H9 (cell line): ENCODE results near the gene LSMEM2. TPM values are rescaled to one million over a fixed set of nuclear protein-coding genes. Genes with fewer than 3 reads are reported as not detected.

ENCODE experiments used
- DNase-seq: peaks from one replicate; pipeline ENCODE4 v3.0.0-alpha.2; 2017
- H2AFZ ChIP-seq: one replicate; pipeline ENCODE4 v1.6.1; 2013; ENCODE audit warnings: mild to moderate bottlenecking, low read length, control low read depth, moderate library complexity
- H2AK5ac ChIP-seq: 2 replicates; pipeline ENCODE4 v1.6.1; 2013; ENCODE audit warnings: low read length, control low read depth, mixed read lengths; ENCODE audit not compliant: insufficient read length
- H2BK120ac ChIP-seq: one replicate; pipeline ENCODE4 v1.6.1; 2013; ENCODE audit warnings: low read depth, mild to moderate bottlenecking, low read length, control low read depth, inconsistent platforms; ENCODE audit not compliant: poor library complexity, severe bottlenecking
- H2BK12ac ChIP-seq: 2 replicates; pipeline ENCODE4 v1.6.1; 2013; ENCODE audit warnings: low read length, control low read depth, mixed read lengths, low read depth; ENCODE audit not compliant: insufficient read length
- H2BK15ac ChIP-seq: 2 replicates; pipeline ENCODE4 v1.6.1; 2013; ENCODE audit warnings: low read depth, low read length, control low read depth
- H2BK20ac ChIP-seq: one replicate; pipeline ENCODE4 v1.6.1; 2013; ENCODE audit warnings: low read depth, mild to moderate bottlenecking, low read length, control low read depth, inconsistent platforms; ENCODE audit not compliant: poor library complexity, severe bottlenecking
- H2BK5ac ChIP-seq: 2 replicates; pipeline ENCODE4 v1.6.1; 2013; ENCODE audit warnings: low read length, control low read depth, mixed read lengths; ENCODE audit not compliant: insufficient read length
- H3K14ac ChIP-seq: 2 replicates; pipeline ENCODE4 v1.6.1; 2013; ENCODE audit warnings: low read length, control low read depth; ENCODE audit not compliant: insufficient read depth
- H3K18ac ChIP-seq: 2 replicates; pipeline ENCODE4 v1.6.1; 2013; ENCODE audit warnings: low read depth, mild to moderate bottlenecking, mixed read lengths, low read length, control low read depth; ENCODE audit not compliant: insufficient read length
- H3K23ac ChIP-seq: 2 replicates; pipeline ENCODE4 v1.6.1; 2013; ENCODE audit warnings: low read length, control low read depth, mixed read lengths, low read depth; ENCODE audit not compliant: insufficient read length
- H3K23me2 ChIP-seq: 2 replicates; pipeline ENCODE4 v1.6.1; 2013; ENCODE audit warnings: low read depth, mild to moderate bottlenecking, mixed read lengths, low read length, control low read depth; ENCODE audit not compliant: insufficient read length, poor library complexity, severe bottlenecking
- H3K27ac ChIP-seq: 2 replicates; pipeline ENCODE4 v1.5.1; 2013; ENCODE audit warnings: low read length, control low read depth, mixed read lengths, low read depth; ENCODE audit not compliant: insufficient read length
- H3K27me3 ChIP-seq: 2 replicates; pipeline ENCODE4 v1.6.1; 2013; ENCODE audit warnings: low read length, control low read depth, inconsistent platforms; ENCODE audit not compliant: insufficient read depth
- H3K4ac ChIP-seq: 2 replicates; pipeline ENCODE4 v1.6.1; 2013; ENCODE audit warnings: low read depth, mild to moderate bottlenecking, control low read depth, inconsistent platforms, low read length, moderate library complexity
- H3K4me1 ChIP-seq: 2 replicates; pipeline ENCODE4 v1.6.1; 2013; ENCODE audit warnings: low read length, control low read depth, inconsistent platforms; ENCODE audit not compliant: insufficient read depth
- H3K4me2 ChIP-seq: 2 replicates; pipeline ENCODE4 v1.6.1; 2013; ENCODE audit warnings: low read length, control low read depth, mixed read lengths; ENCODE audit not compliant: insufficient read length, insufficient read depth
- H3K56ac ChIP-seq: 2 replicates; pipeline ENCODE4 v1.6.1; 2013; ENCODE audit warnings: low read depth, mild to moderate bottlenecking, mixed read lengths, low read length, control low read depth; ENCODE audit not compliant: insufficient read length
- H3K79me1 ChIP-seq: 2 replicates; pipeline ENCODE4 v1.6.1; 2013; ENCODE audit warnings: low read depth, mild to moderate bottlenecking, moderate library complexity, low read length, control low read depth, inconsistent platforms; ENCODE audit not compliant: insufficient read depth, poor library complexity, severe bottlenecking
- H3K79me2 ChIP-seq: 2 replicates; pipeline ENCODE4 v1.6.1; 2013; ENCODE audit warnings: low read length, control low read depth, inconsistent platforms; ENCODE audit not compliant: insufficient read depth
- H3K9ac ChIP-seq: 2 replicates; pipeline ENCODE4 v1.6.1; 2013; ENCODE audit warnings: low read length, control low read depth, mixed read lengths; ENCODE audit not compliant: insufficient read length; ENCODE audit errors: extremely low read depth
- H3K9me3 ChIP-seq: one replicate; pipeline ENCODE4 v1.6.1; 2013; ENCODE audit warnings: low read depth, low read length, inconsistent platforms; ENCODE audit not compliant: control insufficient read depth
- H3T11ph ChIP-seq: one replicate; pipeline ENCODE4 v1.6.1; 2013; ENCODE audit warnings: mild to moderate bottlenecking, low read length, control low read depth, inconsistent platforms
- H4K20me1 ChIP-seq: one replicate; pipeline ENCODE4 v1.6.1; 2013; ENCODE audit not compliant: control insufficient read depth, insufficient read length, insufficient read depth
- H4K5ac ChIP-seq: 2 replicates; pipeline ENCODE4 v1.6.1; 2013; ENCODE audit warnings: low read depth, mild to moderate bottlenecking, mixed read lengths, low read length, control low read depth; ENCODE audit not compliant: insufficient read length
- H4K8ac ChIP-seq: replicated peaks from 2 replicates; pipeline ENCODE4 v1.6.1; 2013; ENCODE audit warnings: low read length, control low read depth, mixed read lengths, low read depth; ENCODE audit not compliant: insufficient read length
- H4K91ac ChIP-seq: 2 replicates; pipeline ENCODE4 v1.6.1; 2013; ENCODE audit warnings: low read depth, mild to moderate bottlenecking, moderate library complexity, mixed read lengths, low read length, control low read depth; ENCODE audit not compliant: insufficient read length
- H3K27ac Mint-ChIP-seq, 3 experiments: 2 replicates in 2 of 3; 3 replicates in 1 of 3; pipeline ENCODE4 v1.8.0; 2020 to 2021; ENCODE audit warnings: mixed read lengths in 3 of 3, mild to moderate bottlenecking in 1 of 3, moderate library complexity in 1 of 3
- H3K27me3 Mint-ChIP-seq: 2 replicates; pipeline ENCODE4 v1.8.0; 2021; ENCODE audit warnings: low read depth, mild to moderate bottlenecking, moderate library complexity, mixed read lengths
- H3K36me3 Mint-ChIP-seq, 3 experiments: 2 replicates in 2 of 3; 3 replicates in 1 of 3; pipeline ENCODE4 v1.8.0; 2020 to 2021; ENCODE audit warnings: low read depth in 3 of 3, mixed read lengths in 3 of 3; ENCODE audit not compliant: insufficient read depth in 1 of 3
- H3K4me1 Mint-ChIP-seq, 2 experiments: 2 replicates each; pipeline ENCODE4 v1.8.0; 2020; ENCODE audit warnings: mixed read lengths in 2 of 2
- H3K4me3 Mint-ChIP-seq, 2 experiments: 2 replicates in 1 of 2; 3 replicates in 1 of 2; pipeline ENCODE4 v1.8.0; 2020 to 2021; ENCODE audit warnings: mild to moderate bottlenecking in 2 of 2, mixed read lengths in 2 of 2, moderate library complexity in 1 of 2
- H3K9me3 Mint-ChIP-seq, 2 experiments: 2 replicates in 1 of 2; 3 replicates in 1 of 2; pipeline ENCODE4 v1.8.0; 2020; ENCODE audit warnings: mild to moderate bottlenecking in 2 of 2, mixed read lengths in 2 of 2, moderate library complexity in 1 of 2
- WGBS: extraction: QIAGEN DNeasy Blood & Tissue Kit; methylation state at CpG from one replicate; pipeline ENCODE4 v1.1.7; 2013; ENCODE audit warnings: missing lambda C conversion rate, low lambda C conversion rate, mixed read lengths; ENCODE audit not compliant: insufficient read length; ENCODE audit errors: extremely low coverage; 5-methylcytosine and 5-hydroxymethylcytosine counted together
- total RNA-seq: library from RNA; stranded (reverse); gene quantifications from 2 replicates; pipeline ENCODE4 v1.2.1, GENCODE V29; 2021
- TF ChIP-seq, protein P1 (sequence below): fragments of 200-600 bp; sonication (generic); conservative IDR thresholded peaks from 3 replicates; pipeline ENCODE4 v1.8.0; 2021; ENCODE audit warnings: antibody characterized with exemption, mild to moderate bottlenecking

LSMEM2 gene
- total RNA-seq, 1 experiment from 2014 or later, result 0.50 TPM

DNA sequence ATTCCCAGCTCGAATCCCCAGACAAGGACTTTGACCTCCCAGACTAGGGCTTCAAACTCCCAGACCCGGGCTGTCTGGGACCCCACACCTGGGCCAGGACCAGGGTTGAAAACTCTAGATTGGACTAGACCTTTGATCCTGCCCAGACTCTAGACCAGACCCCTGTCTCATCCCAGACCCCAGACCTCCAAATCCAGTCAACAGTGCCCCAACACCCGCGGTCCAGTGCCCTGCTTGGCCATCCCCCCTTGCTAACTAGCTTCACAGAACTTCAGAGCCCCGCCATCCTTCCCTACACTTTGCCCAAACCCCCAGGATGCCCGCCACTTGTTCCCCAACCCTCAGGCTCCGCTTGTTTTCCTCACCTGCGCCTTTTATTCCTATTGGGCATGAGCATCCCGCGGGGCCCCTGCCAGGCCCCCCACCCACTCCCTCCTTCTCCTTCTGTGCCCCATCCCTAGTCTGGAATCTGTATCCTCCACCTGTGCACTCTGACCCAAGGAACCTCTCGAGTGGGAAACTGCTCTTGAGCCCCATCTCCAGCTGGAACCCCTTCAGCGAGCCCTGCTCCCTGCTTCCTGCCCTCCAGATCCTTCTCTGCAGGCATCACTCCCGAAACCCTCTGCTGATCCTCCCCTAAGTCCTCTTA lies 42.3 kb upstream of the LSMEM2 start:
- Histone ChIP-seq H2AFZ (no peak overlapping the region), H3K79me2 (peaks cover 19% of the 10 kb centered on the region; the same call in 1 of the 2 replicates), H4K8ac (no peak overlapping the region), H3K9me3 (no peaks in the 10 kb centered on the region), H3K56ac (no peak overlapping the region), H3K4me1 (peaks cover 6% of the 10 kb centered on the region; the same call in 1 of the 2 replicates), H2BK15ac (no peak overlapping the region), H3K79me1 (peaks cover 6% of the 10 kb centered on the region), H3K4me2 (peak overlapping the region; percentile 91), H3K18ac (no peak overlapping the region), H2BK20ac (no peak overlapping the region), H4K5ac (no peak overlapping the region), H4K91ac (no peak overlapping the region), H3K23me2 (peaks cover 17% of the 10 kb centered on the region), H2AK5ac (no peak overlapping the region), H4K20me1 (no peaks in the 10 kb centered on the region), H3K23ac (no peak overlapping the region), H3T11ph (no peak overlapping the region), H3K14ac (peak overlapping the region; percentile 48), H3K27me3 (no peaks in the 10 kb centered on the region), H2BK120ac (no peak overlapping the region), H3K9ac (peak overlapping the region; percentile 59), H2BK12ac (no peak overlapping the region), H3K4ac (no peak overlapping the region), H2BK5ac (no peak overlapping the region), H3K27ac (no peak overlapping the region)
- H3K4me3 Mint-ChIP-seq, result peak overlapping the region; percentile 96 to 99
- no CpG with 5 or more reads among the region's 13 CpGs for WGBS
- H3K36me3 Mint-ChIP-seq, result peaks cover 2 to 7% (median 4%) of the 10 kb centered on the region in 3 experiments; a peak in 2 of 7 replicates
- peaks cover 55 to 64% of the 10 kb centered on the region in 2 experiments for H3K4me1 Mint-ChIP-seq
- DNase-seq, result no peak
- H3K27ac Mint-ChIP-seq, result peak overlapping the region; percentile 81 to 99 (median 91)
- no peaks in the 10 kb centered on the region for H3K9me3 Mint-ChIP-seq
- H3K27me3 Mint-ChIP-seq, result peaks cover 7% of the 10 kb centered on the region
- TF ChIP-seq, protein P1, sequence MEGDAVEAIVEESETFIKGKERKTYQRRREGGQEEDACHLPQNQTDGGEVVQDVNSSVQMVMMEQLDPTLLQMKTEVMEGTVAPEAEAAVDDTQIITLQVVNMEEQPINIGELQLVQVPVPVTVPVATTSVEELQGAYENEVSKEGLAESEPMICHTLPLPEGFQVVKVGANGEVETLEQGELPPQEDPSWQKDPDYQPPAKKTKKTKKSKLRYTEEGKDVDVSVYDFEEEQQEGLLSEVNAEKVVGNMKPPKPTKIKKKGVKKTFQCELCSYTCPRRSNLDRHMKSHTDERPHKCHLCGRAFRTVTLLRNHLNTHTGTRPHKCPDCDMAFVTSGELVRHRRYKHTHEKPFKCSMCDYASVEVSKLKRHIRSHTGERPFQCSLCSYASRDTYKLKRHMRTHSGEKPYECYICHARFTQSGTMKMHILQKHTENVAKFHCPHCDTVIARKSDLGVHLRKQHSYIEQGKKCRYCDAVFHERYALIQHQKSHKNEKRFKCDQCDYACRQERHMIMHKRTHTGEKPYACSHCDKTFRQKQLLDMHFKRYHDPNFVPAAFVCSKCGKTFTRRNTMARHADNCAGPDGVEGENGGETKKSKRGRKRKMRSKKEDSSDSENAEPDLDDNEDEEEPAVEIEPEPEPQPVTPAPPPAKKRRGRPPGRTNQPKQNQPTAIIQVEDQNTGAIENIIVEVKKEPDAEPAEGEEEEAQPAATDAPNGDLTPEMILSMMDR, result no peak
